SK-N-SH treated with all-trans-retinoic acid at 6 μM for 48 hours (cell line): ENCODE results near the gene ZNF575.

Experiments
- ATAC-seq: fragments of 200-7000 bp; cut with Tn5 transposase; 3 replicates; pipeline ENCODE4 v1.9.1; 2020; ENCODE audit warnings: mild to moderate bottlenecking, moderate library complexity
- ARNTL ChIP-seq: fragments of 450-650 bp; formaldehyde crosslinking; IDR thresholded peaks from 2 replicates; pipeline ENCODE4 v1.5.0; 2020; ENCODE audit warnings: low read depth, mild to moderate bottlenecking, moderate library complexity, borderline replicate concordance
- BACH2 ChIP-seq: fragments of 250-450 bp; sonication (Bioruptor Pico); IDR thresholded peaks from 2 replicates; pipeline ENCODE4 v1.9.0; 2021; ENCODE audit warnings: mild to moderate bottlenecking, borderline replicate concordance
- CSDC2 ChIP-seq: fragments of 250-450 bp; sonication (Bioruptor Pico); IDR thresholded peaks from 2 replicates; pipeline ENCODE4 v1.5.0; 2020; ENCODE audit warnings: mild to moderate bottlenecking, moderate library complexity
- ESRRG ChIP-seq: fragments of 250-450 bp; sonication (Bioruptor Pico); IDR thresholded peaks from 2 replicates; pipeline ENCODE4 v1.6.1; 2021; ENCODE audit warnings: mild to moderate bottlenecking
- GLIS3 ChIP-seq: fragments of 250-450 bp; sonication (Bioruptor Pico); IDR thresholded peaks from 2 replicates; pipeline ENCODE4 v1.5.0; 2020; ENCODE audit warnings: mild to moderate bottlenecking, moderate library complexity
- ISL1 ChIP-seq: fragments of 250-450 bp; sonication (Bioruptor Pico); IDR thresholded peaks from 2 replicates; pipeline ENCODE4 v2.1.2; 2022; ENCODE audit warnings: mild to moderate bottlenecking, moderate library complexity
- OSR1 ChIP-seq: fragments of 250-450 bp; sonication (Bioruptor Pico); IDR thresholded peaks from 2 replicates; pipeline ENCODE4 v1.8.0; 2022; ENCODE audit warnings: moderate library complexity, mild to moderate bottlenecking, inconsistent platforms
- RARB ChIP-seq: fragments of 250-450 bp; sonication (Bioruptor Pico); IDR thresholded peaks from 2 replicates; pipeline ENCODE4 v1.8.0; 2021; ENCODE audit warnings: mild to moderate bottlenecking, moderate library complexity
- SNAI2 ChIP-seq: fragments of 250-450 bp; sonication (Bioruptor Pico); IDR thresholded peaks from 2 replicates; pipeline ENCODE4 v1.5.0; 2020; ENCODE audit warnings: mild to moderate bottlenecking, moderate library complexity
- TCF4 ChIP-seq: fragments of 250-450 bp; sonication (Bioruptor Pico); IDR thresholded peaks from 2 replicates; pipeline ENCODE4 v1.8.0; 2021; ENCODE audit warnings: mild to moderate bottlenecking, moderate library complexity, borderline replicate concordance
- TOX ChIP-seq: fragments of 250-450 bp; sonication (Bioruptor Pico); IDR thresholded peaks from 2 replicates; pipeline ENCODE4 v1.8.0; 2021; ENCODE audit warnings: mild to moderate bottlenecking, moderate library complexity, borderline replicate concordance
- ZC3H10 ChIP-seq: fragments of 250-450 bp; sonication (Bioruptor Pico); IDR thresholded peaks from 2 replicates; pipeline ENCODE4 v1.5.1; 2021; ENCODE audit warnings: mild to moderate bottlenecking, moderate library complexity
- ZFP3 ChIP-seq: fragments of 250-450 bp; sonication (Bioruptor Pico); IDR thresholded peaks from 2 replicates; pipeline ENCODE4 v1.5.0; 2020; ENCODE audit warnings: mild to moderate bottlenecking, moderate library complexity
- ZFP30 ChIP-seq: fragments of 450-650 bp; formaldehyde crosslinking; IDR thresholded peaks from 2 replicates; pipeline ENCODE4 v1.5.0; 2022; ENCODE audit warnings: mild to moderate bottlenecking, moderate library complexity
- ZNF70 ChIP-seq: fragments of 450-650 bp; formaldehyde crosslinking; IDR thresholded peaks from 2 replicates; pipeline ENCODE4 v1.5.0; 2020; ENCODE audit warnings: mild to moderate bottlenecking, moderate library complexity
- ZNF8 ChIP-seq: fragments of 450-650 bp; formaldehyde crosslinking; IDR thresholded peaks from 2 replicates; pipeline ENCODE4 v1.5.0; 2020; ENCODE audit warnings: mild to moderate bottlenecking, moderate library complexity
- TF ChIP-seq, protein P1 (sequence below): fragments of 250-450 bp; sonication (Bioruptor Pico); IDR thresholded peaks from 2 replicates; pipeline ENCODE4 v1.5.0; 2020; ENCODE audit warnings: mild to moderate bottlenecking, moderate library complexity
- TF ChIP-seq, protein P2 (sequence below): fragments of 250-450 bp; sonication (Bioruptor Pico); IDR thresholded peaks from 2 replicates; pipeline ENCODE4 v1.5.1; 2021; ENCODE audit warnings: mild to moderate bottlenecking, moderate library complexity
- TF ChIP-seq, protein P3 (sequence below): fragments of 250-450 bp; sonication (Bioruptor Pico); IDR thresholded peaks from 2 replicates; pipeline ENCODE4 v1.5.1; 2020; ENCODE audit warnings: low read depth, mild to moderate bottlenecking, moderate library complexity
- TF ChIP-seq, protein P4 (sequence below): fragments of 250-450 bp; sonication (Bioruptor Pico); IDR thresholded peaks from 2 replicates; pipeline ENCODE4 v1.8.0; 2021; ENCODE audit warnings: low read depth, mild to moderate bottlenecking, moderate library complexity, borderline replicate concordance
- TF ChIP-seq, protein P5 (sequence below): fragments of 250-450 bp; sonication (Bioruptor Pico); IDR thresholded peaks from 2 replicates; pipeline ENCODE4 v1.8.0; 2020; ENCODE audit warnings: mild to moderate bottlenecking, moderate library complexity, borderline replicate concordance

Gene ZNF575

DNA sequence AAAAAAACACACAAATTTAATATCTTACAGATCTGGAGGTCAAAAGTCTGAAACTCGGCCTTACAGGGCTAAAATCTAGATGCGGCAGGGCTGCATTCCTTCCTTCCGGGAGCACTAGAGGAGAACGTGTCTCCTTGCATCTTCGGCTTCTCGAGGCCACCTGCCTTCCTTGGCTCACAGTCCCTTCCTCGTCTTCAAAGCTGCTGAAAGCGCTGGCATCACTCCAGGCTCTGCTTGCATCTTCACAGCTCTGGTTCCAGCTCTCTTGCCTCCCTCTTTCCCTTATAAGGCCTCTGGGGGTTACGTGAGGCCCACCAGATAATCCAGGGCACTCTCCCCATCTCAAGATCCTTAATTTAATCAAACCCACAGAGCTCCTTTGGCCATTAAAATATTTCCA lies 31.8 kb downstream of the ZNF575 start:
- ATAC-seq, result no peak
- TF ChIP-seq, protein P1, sequence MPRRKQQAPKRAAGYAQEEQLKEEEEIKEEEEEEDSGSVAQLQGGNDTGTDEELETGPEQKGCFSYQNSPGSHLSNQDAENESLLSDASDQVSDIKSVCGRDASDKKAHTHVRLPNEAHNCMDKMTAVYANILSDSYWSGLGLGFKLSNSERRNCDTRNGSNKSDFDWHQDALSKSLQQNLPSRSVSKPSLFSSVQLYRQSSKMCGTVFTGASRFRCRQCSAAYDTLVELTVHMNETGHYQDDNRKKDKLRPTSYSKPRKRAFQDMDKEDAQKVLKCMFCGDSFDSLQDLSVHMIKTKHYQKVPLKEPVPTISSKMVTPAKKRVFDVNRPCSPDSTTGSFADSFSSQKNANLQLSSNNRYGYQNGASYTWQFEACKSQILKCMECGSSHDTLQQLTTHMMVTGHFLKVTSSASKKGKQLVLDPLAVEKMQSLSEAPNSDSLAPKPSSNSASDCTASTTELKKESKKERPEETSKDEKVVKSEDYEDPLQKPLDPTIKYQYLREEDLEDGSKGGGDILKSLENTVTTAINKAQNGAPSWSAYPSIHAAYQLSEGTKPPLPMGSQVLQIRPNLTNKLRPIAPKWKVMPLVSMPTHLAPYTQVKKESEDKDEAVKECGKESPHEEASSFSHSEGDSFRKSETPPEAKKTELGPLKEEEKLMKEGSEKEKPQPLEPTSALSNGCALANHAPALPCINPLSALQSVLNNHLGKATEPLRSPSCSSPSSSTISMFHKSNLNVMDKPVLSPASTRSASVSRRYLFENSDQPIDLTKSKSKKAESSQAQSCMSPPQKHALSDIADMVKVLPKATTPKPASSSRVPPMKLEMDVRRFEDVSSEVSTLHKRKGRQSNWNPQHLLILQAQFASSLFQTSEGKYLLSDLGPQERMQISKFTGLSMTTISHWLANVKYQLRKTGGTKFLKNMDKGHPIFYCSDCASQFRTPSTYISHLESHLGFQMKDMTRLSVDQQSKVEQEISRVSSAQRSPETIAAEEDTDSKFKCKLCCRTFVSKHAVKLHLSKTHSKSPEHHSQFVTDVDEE (CRISPR knock-in tag), result no peak
- TF ChIP-seq ISL1 (no peak), GLIS3 (CRISPR knock-in tag) (no peak), ZNF8 (CRISPR knock-in tag) (no peak), BACH2 (CRISPR knock-in tag) (no peak)

DNA sequence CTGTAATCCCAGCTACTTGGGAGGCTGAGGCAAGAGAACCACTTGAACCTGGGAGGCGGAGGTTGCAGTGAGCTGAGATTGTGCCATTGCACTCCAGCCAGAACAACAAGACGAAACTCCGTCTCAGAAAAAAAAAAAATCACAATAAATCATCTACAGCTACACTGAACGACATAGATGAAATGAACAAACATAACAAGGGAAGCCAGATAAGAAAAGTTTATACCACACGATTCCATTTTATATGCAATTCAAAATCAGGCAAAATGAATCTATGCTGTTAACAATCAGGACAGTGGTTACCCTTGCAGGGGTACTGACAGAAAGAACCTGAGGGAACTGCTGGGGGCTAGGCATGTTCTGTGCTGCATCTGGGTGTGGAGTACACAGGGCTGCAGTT lies 36.7 kb downstream of the ZNF575 start:
- TF ChIP-seq CSDC2 (CRISPR knock-in tag) (no peak), SNAI2 (CRISPR knock-in tag) (no peak), BACH2 (CRISPR knock-in tag) (no peak), ZNF8 (CRISPR knock-in tag) (no peak)
- TF ChIP-seq, protein P2, sequence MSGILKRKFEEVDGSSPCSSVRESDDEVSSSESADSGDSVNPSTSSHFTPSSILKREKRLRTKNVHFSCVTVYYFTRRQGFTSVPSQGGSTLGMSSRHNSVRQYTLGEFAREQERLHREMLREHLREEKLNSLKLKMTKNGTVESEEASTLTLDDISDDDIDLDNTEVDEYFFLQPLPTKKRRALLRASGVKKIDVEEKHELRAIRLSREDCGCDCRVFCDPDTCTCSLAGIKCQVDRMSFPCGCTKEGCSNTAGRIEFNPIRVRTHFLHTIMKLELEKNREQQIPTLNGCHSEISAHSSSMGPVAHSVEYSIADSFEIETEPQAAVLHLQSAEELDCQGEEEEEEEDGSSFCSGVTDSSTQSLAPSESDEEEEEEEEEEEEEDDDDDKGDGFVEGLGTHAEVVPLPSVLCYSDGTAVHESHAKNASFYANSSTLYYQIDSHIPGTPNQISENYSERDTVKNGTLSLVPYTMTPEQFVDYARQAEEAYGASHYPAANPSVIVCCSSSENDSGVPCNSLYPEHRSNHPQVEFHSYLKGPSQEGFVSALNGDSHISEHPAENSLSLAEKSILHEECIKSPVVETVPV (CRISPR knock-in tag), result no peak
- TF ChIP-seq, protein P3, sequence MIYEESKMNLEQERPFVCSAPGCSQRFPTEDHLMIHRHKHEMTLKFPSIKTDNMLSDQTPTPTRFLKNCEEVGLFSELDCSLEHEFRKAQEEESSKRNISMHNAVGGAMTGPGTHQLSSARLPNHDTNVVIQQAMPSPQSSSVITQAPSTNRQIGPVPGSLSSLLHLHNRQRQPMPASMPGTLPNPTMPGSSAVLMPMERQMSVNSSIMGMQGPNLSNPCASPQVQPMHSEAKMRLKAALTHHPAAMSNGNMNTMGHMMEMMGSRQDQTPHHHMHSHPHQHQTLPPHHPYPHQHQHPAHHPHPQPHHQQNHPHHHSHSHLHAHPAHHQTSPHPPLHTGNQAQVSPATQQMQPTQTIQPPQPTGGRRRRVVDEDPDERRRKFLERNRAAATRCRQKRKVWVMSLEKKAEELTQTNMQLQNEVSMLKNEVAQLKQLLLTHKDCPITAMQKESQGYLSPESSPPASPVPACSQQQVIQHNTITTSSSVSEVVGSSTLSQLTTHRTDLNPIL (CRISPR knock-in tag), result no peak
- ATAC-seq, result no peak

DNA sequence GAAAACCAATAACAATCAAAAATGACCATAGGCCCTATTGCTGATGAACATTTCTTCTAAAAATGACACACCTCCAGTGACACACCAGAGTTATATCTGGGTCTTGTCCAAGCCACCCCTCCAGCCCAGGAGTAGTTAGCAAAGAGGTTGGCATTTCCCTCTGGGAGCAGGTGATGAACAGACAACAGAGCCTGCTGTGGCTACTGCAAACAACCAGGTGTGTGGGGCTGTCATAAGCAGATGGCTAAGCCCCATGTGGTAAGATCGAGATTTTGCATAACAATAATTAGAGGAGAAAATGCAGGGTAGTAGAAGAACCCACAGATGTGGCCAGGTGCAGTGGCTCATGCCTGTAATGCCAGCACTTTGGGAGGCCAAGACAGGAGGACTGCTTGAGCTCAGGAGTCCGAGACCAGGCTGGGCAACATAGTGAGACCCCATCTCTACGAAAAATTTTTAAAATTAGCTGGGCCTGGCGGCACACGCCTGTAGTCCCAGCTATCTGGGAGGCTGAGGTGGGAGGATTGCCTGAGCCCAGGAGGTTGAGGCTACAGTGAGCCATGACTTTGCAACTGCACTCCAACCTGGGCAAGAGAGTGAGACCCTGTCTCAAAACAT lies 37.3 kb downstream of the ZNF575 start:
- ATAC-seq, result no peak
- TF ChIP-seq CSDC2 (CRISPR knock-in tag), result no peak
- TF ChIP-seq, protein P3 (CRISPR knock-in tag), result no peak
- TF ChIP-seq ZNF70 (CRISPR knock-in tag), result no peak
- no peak for TF ChIP-seq TCF4 (CRISPR knock-in tag)
- TF ChIP-seq ARNTL (CRISPR knock-in tag), result no peak
- TF ChIP-seq, protein P4, sequence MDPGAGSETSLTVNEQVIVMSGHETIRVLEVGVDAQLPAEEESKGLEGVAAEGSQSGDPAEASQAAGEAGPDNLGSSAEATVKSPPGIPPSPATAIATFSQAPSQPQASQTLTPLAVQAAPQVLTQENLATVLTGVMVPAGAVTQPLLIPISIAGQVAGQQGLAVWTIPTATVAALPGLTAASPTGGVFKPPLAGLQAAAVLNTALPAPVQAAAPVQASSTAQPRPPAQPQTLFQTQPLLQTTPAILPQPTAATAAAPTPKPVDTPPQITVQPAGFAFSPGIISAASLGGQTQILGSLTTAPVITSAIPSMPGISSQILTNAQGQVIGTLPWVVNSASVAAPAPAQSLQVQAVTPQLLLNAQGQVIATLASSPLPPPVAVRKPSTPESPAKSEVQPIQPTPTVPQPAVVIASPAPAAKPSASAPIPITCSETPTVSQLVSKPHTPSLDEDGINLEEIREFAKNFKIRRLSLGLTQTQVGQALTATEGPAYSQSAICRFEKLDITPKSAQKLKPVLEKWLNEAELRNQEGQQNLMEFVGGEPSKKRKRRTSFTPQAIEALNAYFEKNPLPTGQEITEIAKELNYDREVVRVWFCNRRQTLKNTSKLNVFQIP (CRISPR knock-in tag), result no peak
- TF ChIP-seq SNAI2 (CRISPR knock-in tag), result no peak
- TF ChIP-seq, all 23 proteins: peak for 0

DNA sequence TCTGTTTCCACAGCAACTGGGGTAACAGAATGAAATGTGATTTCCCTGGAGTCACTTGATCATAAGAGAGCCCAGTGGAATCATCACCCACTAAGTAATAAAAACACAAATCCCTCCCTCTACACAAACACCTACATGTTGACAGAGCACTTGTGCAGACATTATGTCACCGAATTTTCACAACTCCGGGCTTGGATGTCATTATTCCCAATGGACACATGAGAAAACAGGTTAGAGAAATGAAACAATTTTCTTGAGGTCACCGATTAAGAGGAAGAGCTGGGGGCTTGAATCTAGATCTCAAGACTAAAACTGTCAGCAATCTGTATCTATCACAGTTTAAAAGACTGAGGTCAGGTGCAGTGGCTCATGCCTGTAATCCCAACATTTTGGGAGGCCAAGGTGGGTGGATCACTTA lies 39.2 kb downstream of the ZNF575 start:
- no peak for ATAC-seq
- TF ChIP-seq SNAI2 (CRISPR knock-in tag), result no peak
- TF ChIP-seq, protein P4 (CRISPR knock-in tag), result no peak
- no peak for TF ChIP-seq OSR1 (CRISPR knock-in tag)
- TF ChIP-seq ZFP3 (CRISPR knock-in tag), result no peak
- TF ChIP-seq ZC3H10, result no peak
- TF ChIP-seq RARB (CRISPR knock-in tag), result no peak
- TF ChIP-seq TOX (CRISPR knock-in tag), result no peak
- TF ChIP-seq TCF4 (CRISPR knock-in tag), result no peak
- TF ChIP-seq ZFP30 (CRISPR knock-in tag), result no peak
- no peak for TF ChIP-seq ZNF8 (CRISPR knock-in tag)
- TF ChIP-seq ESRRG (CRISPR knock-in tag), result no peak
- TF ChIP-seq, protein P5, sequence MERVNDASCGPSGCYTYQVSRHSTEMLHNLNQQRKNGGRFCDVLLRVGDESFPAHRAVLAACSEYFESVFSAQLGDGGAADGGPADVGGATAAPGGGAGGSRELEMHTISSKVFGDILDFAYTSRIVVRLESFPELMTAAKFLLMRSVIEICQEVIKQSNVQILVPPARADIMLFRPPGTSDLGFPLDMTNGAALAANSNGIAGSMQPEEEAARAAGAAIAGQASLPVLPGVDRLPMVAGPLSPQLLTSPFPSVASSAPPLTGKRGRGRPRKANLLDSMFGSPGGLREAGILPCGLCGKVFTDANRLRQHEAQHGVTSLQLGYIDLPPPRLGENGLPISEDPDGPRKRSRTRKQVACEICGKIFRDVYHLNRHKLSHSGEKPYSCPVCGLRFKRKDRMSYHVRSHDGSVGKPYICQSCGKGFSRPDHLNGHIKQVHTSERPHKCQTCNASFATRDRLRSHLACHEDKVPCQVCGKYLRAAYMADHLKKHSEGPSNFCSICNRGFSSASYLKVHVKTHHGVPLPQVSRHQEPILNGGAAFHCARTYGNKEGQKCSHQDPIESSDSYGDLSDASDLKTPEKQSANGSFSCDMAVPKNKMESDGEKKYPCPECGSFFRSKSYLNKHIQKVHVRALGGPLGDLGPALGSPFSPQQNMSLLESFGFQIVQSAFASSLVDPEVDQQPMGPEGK (CRISPR knock-in tag), result no peak
- no peak for TF ChIP-seq ISL1
